ENCODE results near the gene NCKIPSD. TPM values are rescaled to one million over a fixed set of nuclear protein-coding genes. Genes with fewer than 3 reads are reported as not detected.

NCKIPSD gene
- total RNA-seq, 1 experiment from 2014 or later: 46.0 TPM

DNA sequence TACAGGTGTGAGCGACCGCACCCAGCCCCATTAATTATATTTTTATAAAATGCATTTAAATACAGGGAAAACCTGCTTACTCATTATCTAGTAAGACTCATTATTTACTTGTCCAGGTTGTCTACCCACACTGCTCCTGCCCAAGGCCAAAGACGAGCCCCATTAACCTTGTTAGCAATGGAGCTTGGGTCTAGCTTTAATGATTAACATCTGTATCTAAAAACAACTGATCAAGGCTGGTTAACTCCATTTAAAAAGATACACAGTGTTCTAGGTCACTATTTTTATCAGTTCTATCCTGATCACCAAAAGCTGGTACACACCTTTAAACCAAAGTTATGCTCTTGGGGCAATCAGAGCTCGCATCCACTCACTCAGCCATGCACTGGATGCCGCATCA, 10.4 kb upstream of the NCKIPSD start:
- H3T11ph ChIP-seq (ENCODE audit: low read length): no peak overlapping the region
- H3K9ac ChIP-seq (ENCODE audit: extremely low read depth, insufficient read length, low read length): no peak overlapping the region
- Mint-ChIP-seq H3K9me3 (no peaks in the 10 kb centered on the region), H3K27me3 (ENCODE audit: low read depth) (no peaks in the 10 kb centered on the region), H3K4me3 (no peak overlapping the region), H3K36me3 (ENCODE audit: insufficient read depth in 1 of 3, low read depth in 3 of 3) (peaks cover 53 to 75% (median 64%) of the 10 kb centered on the region in 3 experiments), H3K27ac (peak overlapping the region; percentile 37 to 87 (median 40); a peak in 6 of 7 replicates), H3K4me1 (peaks cover 25 to 31% of the 10 kb centered on the region in 2 experiments)
- H2BK20ac ChIP-seq (ENCODE audit: low read depth, low read length, poor library complexity, severe bottlenecking): no peak overlapping the region
- H2BK15ac ChIP-seq (ENCODE audit: low read depth, low read length): no peak overlapping the region
- H3K23ac ChIP-seq (ENCODE audit: insufficient read length, low read depth, low read length): no peak overlapping the region
- TF ChIP-seq, protein P1, sequence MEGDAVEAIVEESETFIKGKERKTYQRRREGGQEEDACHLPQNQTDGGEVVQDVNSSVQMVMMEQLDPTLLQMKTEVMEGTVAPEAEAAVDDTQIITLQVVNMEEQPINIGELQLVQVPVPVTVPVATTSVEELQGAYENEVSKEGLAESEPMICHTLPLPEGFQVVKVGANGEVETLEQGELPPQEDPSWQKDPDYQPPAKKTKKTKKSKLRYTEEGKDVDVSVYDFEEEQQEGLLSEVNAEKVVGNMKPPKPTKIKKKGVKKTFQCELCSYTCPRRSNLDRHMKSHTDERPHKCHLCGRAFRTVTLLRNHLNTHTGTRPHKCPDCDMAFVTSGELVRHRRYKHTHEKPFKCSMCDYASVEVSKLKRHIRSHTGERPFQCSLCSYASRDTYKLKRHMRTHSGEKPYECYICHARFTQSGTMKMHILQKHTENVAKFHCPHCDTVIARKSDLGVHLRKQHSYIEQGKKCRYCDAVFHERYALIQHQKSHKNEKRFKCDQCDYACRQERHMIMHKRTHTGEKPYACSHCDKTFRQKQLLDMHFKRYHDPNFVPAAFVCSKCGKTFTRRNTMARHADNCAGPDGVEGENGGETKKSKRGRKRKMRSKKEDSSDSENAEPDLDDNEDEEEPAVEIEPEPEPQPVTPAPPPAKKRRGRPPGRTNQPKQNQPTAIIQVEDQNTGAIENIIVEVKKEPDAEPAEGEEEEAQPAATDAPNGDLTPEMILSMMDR (conservative IDR thresholded peaks at IDR 0.05): no peak
- H3K27ac ChIP-seq (ENCODE audit: insufficient read length, low read depth, low read length): no peak overlapping the region
- H3K14ac ChIP-seq (ENCODE audit: insufficient read depth, low read length): no peak overlapping the region
- H4K20me1 ChIP-seq (ENCODE audit: control insufficient read depth, insufficient read depth, insufficient read length): peaks cover 2% of the 10 kb centered on the region
- H3K79me1 ChIP-seq (ENCODE audit: insufficient read depth, low read depth, low read length, poor library complexity, severe bottlenecking): peaks cover 9% of the 10 kb centered on the region
- no peak overlapping the region for H3K4ac ChIP-seq (ENCODE audit: low read depth, low read length)
- no peak overlapping the region for H2AK5ac ChIP-seq (ENCODE audit: insufficient read length, low read length)
- H3K79me2 ChIP-seq (ENCODE audit: insufficient read depth, low read length): peaks cover 26% of the 10 kb centered on the region; the same call in 1 of the 2 replicates
- no peak overlapping the region for H2BK5ac ChIP-seq (ENCODE audit: insufficient read length, low read length)
- H4K8ac ChIP-seq (replicated peaks; ENCODE audit: insufficient read length, low read depth, low read length): no peak overlapping the region
- H3K18ac ChIP-seq (ENCODE audit: insufficient read length, low read depth, low read length): no peak overlapping the region
- H2BK120ac ChIP-seq (ENCODE audit: low read depth, low read length, poor library complexity, severe bottlenecking): no peak overlapping the region
- H3K56ac ChIP-seq (ENCODE audit: insufficient read length, low read depth, low read length): no peak overlapping the region
- no peak overlapping the region for H3K4me2 ChIP-seq (ENCODE audit: insufficient read depth, insufficient read length, low read length)
- H3K9me3 ChIP-seq (ENCODE audit: control insufficient read depth, low read depth, low read length): no peaks in the 10 kb centered on the region
- no peak overlapping the region for H4K5ac ChIP-seq (ENCODE audit: insufficient read length, low read depth, low read length)
- H3K4me1 ChIP-seq (ENCODE audit: insufficient read depth, low read length): no peaks in the 10 kb centered on the region; the same call in 1 of the 2 replicates
- no peak overlapping the region for H4K91ac ChIP-seq (ENCODE audit: insufficient read length, low read depth, low read length)
- no peak overlapping the region for H2AFZ ChIP-seq (ENCODE audit: low read length)
- H3K27me3 ChIP-seq (ENCODE audit: insufficient read depth, low read length): no peaks in the 10 kb centered on the region
- WGBS (ENCODE audit: extremely low coverage, insufficient read length, low lambda C conversion rate): no CpG with 5 or more reads among the region's 5 CpGs
- H3K23me2 ChIP-seq (ENCODE audit: insufficient read length, low read depth, low read length, poor library complexity, severe bottlenecking): no peaks in the 10 kb centered on the region
- no peak overlapping the region for H2BK12ac ChIP-seq (ENCODE audit: insufficient read length, low read depth, low read length)
- DNase-seq: no peak

Measured in H9 (cell line).